BE2C (cell line): ENCODE measurements around the gene PRIMA1.
A peak's percentile ranks its signal among the peaks of the same experiment; 100 is the strongest.

Source experiments
- DNase-seq: peaks from one replicate; pipeline ENCODE4 v3.0.0-alpha.2; 2020
- H3K27me3 ChIP-seq: fragments of 250-450 bp; sonication (Bioruptor Pico); 2 replicates; pipeline ENCODE4 v1.5.1; 2020; ENCODE audit warnings: mild to moderate bottlenecking
- H3K36me3 ChIP-seq: fragments of 250-450 bp; sonication (Bioruptor Pico); 2 replicates; pipeline ENCODE4 v1.5.1; 2020; ENCODE audit warnings: mild to moderate bottlenecking
- H3K4me1 ChIP-seq: fragments of 250-450 bp; sonication (Bioruptor Pico); 2 replicates; pipeline ENCODE4 v1.5.1; 2020
- H3K4me3 ChIP-seq: 2 replicates; pipeline ENCODE4 v1.5.1; 2011; ENCODE audit warnings: low read depth, low read length
- H3K9me3 ChIP-seq: fragments of 250-450 bp; sonication (Bioruptor Pico); 2 replicates; pipeline ENCODE4 v1.5.1; 2020
- TF ChIP-seq, protein P1 (sequence below): IDR thresholded peaks from 2 replicates; pipeline ENCODE4 v1.5.1; 2012; ENCODE audit warnings: mild to moderate bottlenecking, low read depth, low read length

Gene PRIMA1

DNA sequence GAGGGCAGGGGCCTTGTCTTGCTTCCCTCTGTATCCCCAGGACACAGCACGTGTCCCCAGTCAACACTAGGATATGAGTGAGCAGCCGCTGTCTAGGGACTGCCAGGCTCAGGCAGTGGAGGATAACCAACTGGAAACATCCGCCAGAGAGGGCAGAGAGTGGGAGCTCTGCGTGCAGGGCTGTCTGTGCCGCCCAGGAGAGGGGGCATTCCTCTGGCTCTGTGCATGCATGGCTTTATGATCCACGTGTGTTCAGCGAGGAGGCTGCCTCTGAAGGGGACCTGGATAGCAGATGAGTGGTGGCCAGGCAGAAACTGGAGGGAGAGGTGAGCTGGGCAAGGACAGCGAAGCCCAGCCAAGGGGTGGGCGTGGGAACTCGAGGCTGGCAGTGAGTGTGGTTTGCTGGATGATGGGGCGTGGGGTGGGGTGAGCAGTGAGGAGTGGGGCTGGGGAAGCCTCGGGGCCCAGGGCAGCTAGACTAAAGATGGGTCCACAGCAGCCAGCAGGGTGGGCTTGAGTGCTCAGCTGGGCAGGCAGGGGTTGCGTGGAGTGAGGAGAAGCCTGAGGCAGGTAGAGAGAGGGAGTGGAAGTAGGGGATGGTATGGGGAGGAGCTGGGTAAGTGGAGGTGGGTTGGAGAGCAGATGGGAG, 72.9 kb downstream of the PRIMA1 start:
- no peak for DNase-seq
- H3K27me3 ChIP-seq: no peaks in the 10 kb centered on the region
- no peaks in the 10 kb centered on the region; the same call in 1 of the 2 replicates for H3K36me3 ChIP-seq
- H3K4me3 ChIP-seq: no peak overlapping the region
- TF ChIP-seq, protein P1, sequence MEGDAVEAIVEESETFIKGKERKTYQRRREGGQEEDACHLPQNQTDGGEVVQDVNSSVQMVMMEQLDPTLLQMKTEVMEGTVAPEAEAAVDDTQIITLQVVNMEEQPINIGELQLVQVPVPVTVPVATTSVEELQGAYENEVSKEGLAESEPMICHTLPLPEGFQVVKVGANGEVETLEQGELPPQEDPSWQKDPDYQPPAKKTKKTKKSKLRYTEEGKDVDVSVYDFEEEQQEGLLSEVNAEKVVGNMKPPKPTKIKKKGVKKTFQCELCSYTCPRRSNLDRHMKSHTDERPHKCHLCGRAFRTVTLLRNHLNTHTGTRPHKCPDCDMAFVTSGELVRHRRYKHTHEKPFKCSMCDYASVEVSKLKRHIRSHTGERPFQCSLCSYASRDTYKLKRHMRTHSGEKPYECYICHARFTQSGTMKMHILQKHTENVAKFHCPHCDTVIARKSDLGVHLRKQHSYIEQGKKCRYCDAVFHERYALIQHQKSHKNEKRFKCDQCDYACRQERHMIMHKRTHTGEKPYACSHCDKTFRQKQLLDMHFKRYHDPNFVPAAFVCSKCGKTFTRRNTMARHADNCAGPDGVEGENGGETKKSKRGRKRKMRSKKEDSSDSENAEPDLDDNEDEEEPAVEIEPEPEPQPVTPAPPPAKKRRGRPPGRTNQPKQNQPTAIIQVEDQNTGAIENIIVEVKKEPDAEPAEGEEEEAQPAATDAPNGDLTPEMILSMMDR: 0 out of 2 replicates have a peak, but pooled peaks have one; percentile 7
- no peaks in the 10 kb centered on the region for H3K9me3 ChIP-seq
- H3K4me1 ChIP-seq: no peaks in the 10 kb centered on the region

DNA sequence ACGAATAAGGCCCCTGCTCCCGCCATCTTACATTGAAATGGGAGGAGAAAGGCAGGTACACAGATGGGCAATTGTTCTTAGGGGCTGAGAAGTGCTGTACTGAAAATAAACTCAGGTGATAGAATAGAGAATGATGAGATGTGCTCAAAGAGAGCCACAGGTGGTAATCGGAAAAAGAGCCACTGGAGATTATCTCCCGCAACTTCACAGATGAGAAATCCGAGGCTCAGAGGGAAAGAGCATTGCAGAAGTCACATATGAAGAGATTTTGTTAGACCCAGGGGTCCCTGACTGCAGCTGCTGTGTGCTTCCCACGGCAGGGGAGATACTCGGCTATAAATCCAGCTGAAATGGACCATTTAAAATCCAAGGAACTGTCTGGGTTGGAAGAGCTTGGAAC, 73.7 kb downstream of the PRIMA1 start:
- H3K27me3 ChIP-seq: no peaks in the 10 kb centered on the region
- no peaks in the 10 kb centered on the region for H3K36me3 ChIP-seq
- no peak overlapping the region for H3K4me3 ChIP-seq
- H3K4me1 ChIP-seq: no peaks in the 10 kb centered on the region
- TF ChIP-seq, protein P1: no peak
- no peaks in the 10 kb centered on the region for H3K9me3 ChIP-seq
- no peak for DNase-seq

DNA sequence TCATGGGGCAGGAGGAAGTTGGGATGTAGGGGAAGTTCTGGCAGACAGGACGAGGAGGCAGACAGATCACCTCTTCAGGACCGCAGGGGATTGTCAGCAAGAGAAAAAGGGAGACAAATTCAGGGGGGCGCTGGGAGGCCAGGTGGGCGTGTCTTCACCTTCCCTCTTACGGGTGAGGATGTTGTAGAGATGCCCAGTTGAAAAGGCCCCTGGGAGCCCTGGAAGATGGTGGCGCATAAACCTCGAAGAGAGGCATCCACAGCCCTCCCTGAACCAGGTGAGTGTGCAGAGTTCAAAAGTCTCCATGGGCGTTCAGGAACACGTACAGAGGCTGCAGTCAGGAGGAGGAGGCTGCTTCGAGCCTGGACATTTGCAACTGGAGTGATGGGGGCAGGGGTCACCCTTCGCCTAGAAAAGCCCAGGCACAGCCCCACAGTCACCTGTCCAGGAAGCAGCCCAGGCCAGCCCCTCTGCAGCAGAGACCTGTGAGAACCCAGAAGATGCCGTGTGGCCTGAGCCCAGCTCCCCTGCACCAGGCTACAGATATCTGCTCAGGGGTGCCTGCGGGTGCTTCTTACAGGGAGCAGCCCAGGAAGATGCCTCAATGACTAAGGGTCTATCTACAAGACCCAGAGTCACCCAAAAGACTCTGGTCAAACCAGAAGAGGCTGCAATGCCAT, 74.4 kb downstream of the PRIMA1 start:
- no peaks in the 10 kb centered on the region for H3K36me3 ChIP-seq
- H3K9me3 ChIP-seq: no peaks in the 10 kb centered on the region
- H3K4me1 ChIP-seq: no peaks in the 10 kb centered on the region
- no peaks in the 10 kb centered on the region for H3K27me3 ChIP-seq
- DNase-seq: no peak
- TF ChIP-seq, protein P1: no peak
- H3K4me3 ChIP-seq: no peak overlapping the region

DNA sequence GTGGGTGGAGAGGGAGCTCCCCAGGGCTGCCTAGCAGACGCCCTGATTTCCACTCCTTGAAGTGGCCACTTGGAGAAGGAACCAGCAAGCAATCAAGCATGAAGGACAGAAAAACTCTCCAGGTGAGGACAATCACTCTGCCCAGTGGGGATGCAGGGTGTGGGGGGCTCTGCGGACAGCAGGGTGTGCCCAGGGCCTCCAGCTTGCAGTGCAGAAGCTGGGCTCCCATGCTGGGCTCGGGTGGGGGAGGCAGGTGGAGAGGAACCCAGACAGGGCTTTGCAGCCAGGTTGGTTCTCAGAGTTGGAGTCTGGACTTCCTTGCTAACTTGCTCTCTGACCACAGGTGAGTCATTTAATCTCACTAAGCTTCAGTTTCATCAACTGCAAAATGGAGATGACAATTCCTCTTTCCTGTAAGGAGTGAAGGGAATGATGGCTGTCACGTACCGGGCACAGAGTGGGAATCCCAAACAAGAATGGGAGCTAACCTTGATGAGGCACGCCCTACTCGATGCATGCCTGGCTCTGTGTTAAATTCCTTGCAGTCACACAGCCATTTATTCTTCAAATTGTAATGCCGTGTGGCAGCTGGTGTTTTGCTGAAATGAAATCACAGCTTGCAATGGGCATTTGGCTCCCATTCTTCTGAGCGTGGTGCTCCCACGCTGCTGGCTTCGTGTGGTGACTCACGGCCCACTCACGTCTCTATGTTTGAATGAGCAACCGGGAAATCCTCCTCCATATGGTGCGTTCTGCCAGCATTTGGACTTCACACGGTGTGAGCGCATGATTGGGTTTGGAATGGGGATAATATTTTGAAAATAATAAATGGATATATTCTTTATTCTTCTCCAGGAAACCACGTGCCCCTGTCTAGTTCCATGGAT, 75.2 kb downstream of the PRIMA1 start:
- no peak for DNase-seq
- Histone ChIP-seq H3K4me3 (no peak overlapping the region), H3K9me3 (no peaks in the 10 kb centered on the region), H3K4me1 (no peaks in the 10 kb centered on the region), H3K27me3 (no peaks in the 10 kb centered on the region), H3K36me3 (no peaks in the 10 kb centered on the region)
- TF ChIP-seq, protein P1: no peak

DNA sequence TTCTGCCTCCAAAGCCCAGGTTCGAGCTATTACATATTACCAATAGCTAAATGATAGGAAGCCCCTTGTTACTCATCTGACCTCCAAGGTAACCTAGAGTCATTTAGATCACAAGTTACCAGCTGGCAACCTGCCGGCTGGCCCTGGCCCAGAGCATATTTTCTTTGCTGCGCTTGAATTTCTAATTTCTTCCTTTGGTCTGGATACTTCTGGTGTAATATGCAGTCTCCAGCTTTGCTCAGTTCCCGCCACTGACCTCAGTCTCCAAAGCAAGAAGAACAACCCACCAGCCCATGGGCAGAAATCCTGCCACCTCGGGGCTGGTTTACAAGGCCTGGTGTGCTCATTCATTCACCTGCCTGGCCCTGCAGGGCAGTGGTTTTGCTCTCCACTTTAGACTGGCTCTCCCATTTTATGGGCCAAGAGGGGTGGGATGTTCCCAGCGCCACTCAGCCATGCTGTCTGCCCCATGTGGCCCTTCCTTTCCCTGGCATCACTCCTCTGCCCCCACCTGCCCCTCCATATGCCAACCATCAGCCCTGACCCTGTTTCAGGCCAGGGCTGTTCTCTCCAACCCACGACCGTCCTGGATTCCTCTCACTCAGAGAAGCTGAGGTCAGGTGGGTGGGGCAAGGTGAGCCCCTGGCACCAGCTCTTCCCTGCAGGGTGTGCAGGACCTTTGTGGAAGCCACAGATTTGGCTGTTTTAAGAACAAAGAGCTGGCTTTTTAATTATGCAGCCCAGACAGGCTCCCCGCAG, 76.0 kb downstream of the PRIMA1 start:
- H3K27me3 ChIP-seq: no peaks in the 10 kb centered on the region
- H3K4me1 ChIP-seq: no peaks in the 10 kb centered on the region
- no peaks in the 10 kb centered on the region for H3K9me3 ChIP-seq
- TF ChIP-seq, protein P1: no peak
- H3K4me3 ChIP-seq: no peak overlapping the region
- H3K36me3 ChIP-seq: no peaks in the 10 kb centered on the region
- DNase-seq: no peak
